GM23338 (cell line): ENCODE data around the gene GRIK2. TPM values are rescaled to one million over a fixed set of nuclear protein-coding genes. Genes with fewer than 3 reads are reported as not detected.

Source experiments
- ATAC-seq: fragments of 200-7000 bp; cut with Tn5 transposase; 3 replicates; pipeline ENCODE4 v1.9.1; 2020
- DNase-seq: peaks from one replicate; pipeline ENCODE4 v3.0.0-alpha.2; 2015; ENCODE audit warnings: low spot score
- H2AFZ ChIP-seq: fragments of 200-600 bp; sonication (generic); 2 replicates; pipeline ENCODE4 v1.8.0; 2016; ENCODE audit warnings: antibody characterized with exemption, mild to moderate bottlenecking, moderate library complexity
- H3F3A ChIP-seq: fragments of 200-600 bp; sonication (generic); replicated peaks from 2 replicates; pipeline ENCODE4 v1.8.0; 2017; ENCODE audit warnings: antibody characterized with exemption, mixed run types, low read depth
- H3K27ac ChIP-seq: fragments of 200-600 bp; sonication (generic); 2 replicates; pipeline ENCODE4 v1.6.1; 2016; ENCODE audit warnings: low read depth
- H3K27me3 ChIP-seq: fragments of 200-600 bp; sonication (generic); 2 replicates; pipeline ENCODE4 v1.8.0; 2016; ENCODE audit warnings: mild to moderate bottlenecking, mixed run types, moderate library complexity; ENCODE audit not compliant: insufficient read depth
- H3K36me3 ChIP-seq: fragments of 200-600 bp; sonication (generic); 2 replicates; pipeline ENCODE4 v1.8.0; 2016; ENCODE audit warnings: mild to moderate bottlenecking; ENCODE audit not compliant: insufficient read depth
- H3K4me1 ChIP-seq: fragments of 200-600 bp; sonication (generic); 2 replicates; pipeline ENCODE4 v1.8.0; 2016; ENCODE audit warnings: mild to moderate bottlenecking, moderate library complexity; ENCODE audit not compliant: insufficient read depth
- H3K4me2 ChIP-seq: fragments of 200-600 bp; sonication (generic); 2 replicates; pipeline ENCODE4 v1.7.1; 2017; ENCODE audit warnings: mixed run types
- H3K4me3 ChIP-seq: fragments of 200-600 bp; sonication (generic); 2 replicates; pipeline ENCODE4 v1.6.1; 2016; ENCODE audit warnings: mixed run types
- H3K79me2 ChIP-seq: fragments of 200-600 bp; sonication (generic); replicated peaks from 2 replicates; pipeline ENCODE4 v1.8.0; 2017; ENCODE audit warnings: mild to moderate bottlenecking; ENCODE audit not compliant: insufficient read depth
- H3K9me2 ChIP-seq: fragments of 200-600 bp; sonication (generic); 2 replicates; pipeline ENCODE4 v1.8.0; 2017; ENCODE audit not compliant: insufficient read depth
- H4K20me1 ChIP-seq: fragments of 200-600 bp; sonication (generic); replicated peaks from 2 replicates; pipeline ENCODE4 v1.8.0; 2017; ENCODE audit warnings: mild to moderate bottlenecking; ENCODE audit not compliant: insufficient read depth
- H3K27ac Mint-ChIP-seq: 2 replicates; pipeline ENCODE4 v1.8.0; 2020; ENCODE audit warnings: inconsistent platforms, mild to moderate bottlenecking, moderate library complexity, mixed read lengths
- H3K27me3 Mint-ChIP-seq: 3 replicates; pipeline ENCODE4 v1.8.0; 2022; ENCODE audit warnings: low read depth, mild to moderate bottlenecking, moderate library complexity, mixed read lengths, inconsistent platforms; ENCODE audit not compliant: insufficient read depth, poor library complexity
- H3K36me3 Mint-ChIP-seq: 3 replicates; pipeline ENCODE4 v1.8.0; 2021; ENCODE audit warnings: low read depth, mild to moderate bottlenecking, inconsistent platforms, moderate library complexity, mixed read lengths
- H3K4me1 Mint-ChIP-seq: 3 replicates; pipeline ENCODE4 v1.8.0; 2020; ENCODE audit warnings: mild to moderate bottlenecking, inconsistent platforms, mixed read lengths
- H3K4me3 Mint-ChIP-seq: 3 replicates; pipeline ENCODE4 v1.8.0; 2021; ENCODE audit warnings: moderate library complexity, mild to moderate bottlenecking, inconsistent platforms, mixed read lengths
- H3K9me3 Mint-ChIP-seq: 3 replicates; pipeline ENCODE4 v1.8.0; 2020; ENCODE audit warnings: moderate library complexity, mild to moderate bottlenecking, inconsistent platforms, mixed read lengths
- CREB1 ChIP-seq: fragments of 250-450 bp; sonication (Bioruptor Pico); IDR thresholded peaks from 2 replicates; pipeline ENCODE4 v1.5.0; 2020; ENCODE audit warnings: low read depth, mild to moderate bottlenecking, moderate library complexity
- EZH2 ChIP-seq: fragments of 200-600 bp; sonication (generic); IDR thresholded peaks from one replicate; pipeline ENCODE4 v1.8.0; 2017; ENCODE audit warnings: antibody characterized with exemption, mild to moderate bottlenecking, low read depth; ENCODE audit not compliant: unreplicated experiment
- EZH2phosphoT487 ChIP-seq: fragments of 200-600 bp; sonication (generic); IDR thresholded peaks from one replicate; pipeline ENCODE4 v1.8.1; 2018; ENCODE audit warnings: antibody characterized with exemption; ENCODE audit not compliant: unreplicated experiment
- JUNB ChIP-seq: IDR thresholded peaks from one replicate; pipeline ENCODE4 v1.6.1; 2016; ENCODE audit warnings: antibody characterized with exemption; ENCODE audit not compliant: unreplicated experiment
- NANOG ChIP-seq: IDR thresholded peaks from 2 replicates; pipeline ENCODE4 v1.6.1; 2016; ENCODE audit warnings: antibody characterized with exemption, borderline replicate concordance
- POLR2AphosphoS5 ChIP-seq: IDR thresholded peaks from 2 replicates; pipeline ENCODE4 v1.6.1; 2016; ENCODE audit warnings: antibody characterized with exemption, low read depth
- STAT1 ChIP-seq: IDR thresholded peaks from one replicate; pipeline ENCODE4 v1.6.1; 2016; ENCODE audit warnings: antibody characterized with exemption; ENCODE audit not compliant: unreplicated experiment
- ZNF114 ChIP-seq: fragments of 250-450 bp; sonication (Bioruptor Pico); IDR thresholded peaks from 2 replicates; pipeline ENCODE4 v1.5.0; 2020; ENCODE audit warnings: mild to moderate bottlenecking, moderate library complexity
- ZNF331 ChIP-seq: fragments of 250-450 bp; sonication (Bioruptor Pico); IDR thresholded peaks from 2 replicates; pipeline ENCODE4 v1.5.0; 2020; ENCODE audit warnings: low read depth, mild to moderate bottlenecking, moderate library complexity
- polyA plus RNA-seq: library from polyadenylated mRNA; unstranded; fragments of >200 nt; fragmentation: Nextera tagmentation; extraction: Ambion mirVana; gene quantifications from 2 replicates; pipeline ENCODE4 v1.2.1, GENCODE V29; 2016
- total RNA-seq: library from RNA; depleted of rRNA; stranded (reverse); fragments of >200 nt; shearing (Covaris generic); gene quantifications from 2 replicates; pipeline ENCODE4 v1.2.3, GENCODE V29; 2014
- TF ChIP-seq, protein P1 (sequence below): fragments of 250-450 bp; sonication (Bioruptor Pico); IDR thresholded peaks from 2 replicates; pipeline ENCODE4 v1.5.0; 2020; ENCODE audit warnings: mild to moderate bottlenecking, moderate library complexity
- TF ChIP-seq, protein P2 (sequence below): IDR thresholded peaks from 2 replicates; pipeline ENCODE4 v1.6.1; 2016; ENCODE audit warnings: antibody characterized with exemption
- TF ChIP-seq, protein P3 (sequence below), 2 experiments: fragments of 200-600 bp in 1 of 2; sonication (generic) in 1 of 2; conservative IDR thresholded peaks; 2 replicates each; pipeline versions ENCODE4 v1.5.1 to v1.6.1; 2016 to 2017; ENCODE audit warnings: antibody characterized with exemption in 2 of 2, low read depth in 2 of 2, mild to moderate bottlenecking in 2 of 2, moderate library complexity in 1 of 2
- TF ChIP-seq, protein P4 (sequence below): IDR thresholded peaks from one replicate; pipeline ENCODE4 v1.6.1; 2018; ENCODE audit warnings: antibody characterized with exemption; ENCODE audit not compliant: unreplicated experiment

GRIK2 gene
- total and polyA plus RNA-seq, 2 experiments from 2014 or later, result 0.73 to 3.0 TPM

DNA sequence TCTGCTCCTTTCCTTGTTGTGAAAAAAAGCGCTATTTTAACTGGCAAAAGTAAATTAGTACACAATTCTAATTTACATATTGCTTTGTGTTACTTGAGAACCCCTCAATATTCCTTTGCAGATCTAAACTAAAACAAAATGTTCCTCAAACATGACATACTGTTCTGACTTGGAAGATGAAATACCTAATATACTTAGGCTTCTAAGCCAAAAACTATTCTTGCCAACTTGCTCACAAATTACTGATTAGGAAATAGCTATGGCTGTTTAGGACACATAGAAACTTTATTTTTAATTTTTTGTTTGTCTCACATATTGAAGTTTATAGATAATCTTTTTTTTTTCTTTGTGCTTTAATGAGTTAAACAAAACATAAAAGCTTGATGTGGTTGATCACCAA lies 542.2 kb downstream of the GRIK2 start:
- Histone ChIP-seq H3K27ac (no peak overlapping the region), H3K9me2 (no peaks in the 10 kb centered on the region), H3K4me2 (no peak overlapping the region), H4K20me1 (no peaks in the 10 kb centered on the region), H3K4me3 (no peak overlapping the region), H3K4me1 (no peaks in the 10 kb centered on the region; the same call in 1 of the 2 replicates), H3K79me2 (no peaks in the 10 kb centered on the region), H3K36me3 (no peaks in the 10 kb centered on the region), H2AFZ (no peak overlapping the region), H3F3A (no peaks in the 10 kb centered on the region), H3K27me3 (no peaks in the 10 kb centered on the region)
- Mint-ChIP-seq H3K4me1 (peaks cover 11% of the 10 kb centered on the region; the same call in 2 of the 3 replicates), H3K36me3 (no peaks in the 10 kb centered on the region), H3K4me3 (no peak overlapping the region), H3K27me3 (peaks cover 2% of the 10 kb centered on the region), H3K9me3 (no peaks in the 10 kb centered on the region), H3K27ac (no peak overlapping the region)
- TF ChIP-seq, protein P1, sequence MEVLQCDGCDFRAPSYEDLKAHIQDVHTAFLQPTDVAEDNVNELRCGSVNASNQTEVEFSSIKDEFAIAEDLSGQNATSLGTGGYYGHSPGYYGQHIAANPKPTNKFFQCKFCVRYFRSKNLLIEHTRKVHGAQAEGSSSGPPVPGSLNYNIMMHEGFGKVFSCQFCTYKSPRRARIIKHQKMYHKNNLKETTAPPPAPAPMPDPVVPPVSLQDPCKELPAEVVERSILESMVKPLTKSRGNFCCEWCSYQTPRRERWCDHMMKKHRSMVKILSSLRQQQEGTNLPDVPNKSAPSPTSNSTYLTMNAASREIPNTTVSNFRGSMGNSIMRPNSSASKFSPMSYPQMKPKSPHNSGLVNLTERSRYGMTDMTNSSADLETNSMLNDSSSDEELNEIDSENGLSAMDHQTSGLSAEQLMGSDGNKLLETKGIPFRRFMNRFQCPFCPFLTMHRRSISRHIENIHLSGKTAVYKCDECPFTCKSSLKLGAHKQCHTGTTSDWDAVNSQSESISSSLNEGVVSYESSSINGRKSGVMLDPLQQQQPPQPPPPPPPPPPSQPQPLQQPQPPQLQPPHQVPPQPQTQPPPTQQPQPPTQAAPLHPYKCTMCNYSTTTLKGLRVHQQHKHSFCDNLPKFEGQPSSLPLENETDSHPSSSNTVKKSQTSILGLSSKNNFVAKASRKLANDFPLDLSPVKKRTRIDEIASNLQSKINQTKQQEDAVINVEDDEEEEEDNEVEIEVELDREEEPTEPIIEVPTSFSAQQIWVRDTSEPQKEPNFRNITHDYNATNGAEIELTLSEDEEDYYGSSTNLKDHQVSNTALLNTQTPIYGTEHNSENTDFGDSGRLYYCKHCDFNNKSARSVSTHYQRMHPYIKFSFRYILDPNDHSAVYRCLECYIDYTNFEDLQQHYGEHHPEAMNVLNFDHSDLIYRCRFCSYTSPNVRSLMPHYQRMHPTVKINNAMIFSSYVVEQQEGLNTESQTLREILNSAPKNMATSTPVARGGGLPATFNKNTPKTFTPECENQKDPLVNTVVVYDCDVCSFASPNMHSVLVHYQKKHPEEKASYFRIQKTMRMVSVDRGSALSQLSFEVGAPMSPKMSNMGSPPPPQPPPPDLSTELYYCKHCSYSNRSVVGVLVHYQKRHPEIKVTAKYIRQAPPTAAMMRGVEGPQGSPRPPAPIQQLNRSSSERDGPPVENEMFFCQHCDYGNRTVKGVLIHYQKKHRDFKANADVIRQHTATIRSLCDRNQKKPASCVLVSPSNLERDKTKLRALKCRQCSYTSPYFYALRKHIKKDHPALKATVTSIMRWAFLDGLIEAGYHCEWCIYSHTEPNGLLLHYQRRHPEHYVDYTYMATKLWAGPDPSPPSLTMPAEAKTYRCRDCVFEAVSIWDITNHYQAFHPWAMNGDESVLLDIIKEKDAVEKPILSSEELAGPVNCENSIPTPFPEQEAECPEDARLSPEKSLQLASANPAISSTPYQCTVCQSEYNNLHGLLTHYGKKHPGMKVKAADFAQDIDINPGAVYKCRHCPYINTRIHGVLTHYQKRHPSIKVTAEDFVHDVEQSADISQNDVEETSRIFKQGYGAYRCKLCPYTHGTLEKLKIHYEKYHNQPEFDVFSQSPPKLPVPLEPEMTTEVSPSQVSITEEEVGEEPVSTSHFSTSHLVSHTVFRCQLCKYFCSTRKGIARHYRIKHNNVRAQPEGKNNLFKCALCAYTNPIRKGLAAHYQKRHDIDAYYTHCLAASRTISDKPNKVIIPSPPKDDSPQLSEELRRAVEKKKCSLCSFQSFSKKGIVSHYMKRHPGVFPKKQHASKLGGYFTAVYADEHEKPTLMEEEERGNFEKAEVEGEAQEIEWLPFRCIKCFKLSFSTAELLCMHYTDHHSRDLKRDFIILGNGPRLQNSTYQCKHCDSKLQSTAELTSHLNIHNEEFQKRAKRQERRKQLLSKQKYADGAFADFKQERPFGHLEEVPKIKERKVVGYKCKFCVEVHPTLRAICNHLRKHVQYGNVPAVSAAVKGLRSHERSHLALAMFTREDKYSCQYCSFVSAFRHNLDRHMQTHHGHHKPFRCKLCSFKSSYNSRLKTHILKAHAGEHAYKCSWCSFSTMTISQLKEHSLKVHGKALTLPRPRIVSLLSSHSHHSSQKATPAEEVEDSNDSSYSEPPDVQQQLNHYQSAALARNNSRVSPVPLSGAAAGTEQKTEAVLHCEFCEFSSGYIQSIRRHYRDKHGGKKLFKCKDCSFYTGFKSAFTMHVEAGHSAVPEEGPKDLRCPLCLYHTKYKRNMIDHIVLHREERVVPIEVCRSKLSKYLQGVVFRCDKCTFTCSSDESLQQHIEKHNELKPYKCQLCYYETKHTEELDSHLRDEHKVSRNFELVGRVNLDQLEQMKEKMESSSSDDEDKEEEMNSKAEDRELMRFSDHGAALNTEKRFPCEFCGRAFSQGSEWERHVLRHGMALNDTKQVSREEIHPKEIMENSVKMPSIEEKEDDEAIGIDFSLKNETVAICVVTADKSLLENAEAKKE (CRISPR knock-in tag), result no peak
- TF ChIP-seq EZH2phosphoT487 (no peak), POLR2AphosphoS5 (no peak), STAT1 (no peak), EZH2 (no peak), NANOG (no peak), ZNF114 (no peak), JUNB (no peak), CREB1 (no peak), ZNF331 (CRISPR knock-in tag) (no peak)
- TF ChIP-seq, protein P2, sequence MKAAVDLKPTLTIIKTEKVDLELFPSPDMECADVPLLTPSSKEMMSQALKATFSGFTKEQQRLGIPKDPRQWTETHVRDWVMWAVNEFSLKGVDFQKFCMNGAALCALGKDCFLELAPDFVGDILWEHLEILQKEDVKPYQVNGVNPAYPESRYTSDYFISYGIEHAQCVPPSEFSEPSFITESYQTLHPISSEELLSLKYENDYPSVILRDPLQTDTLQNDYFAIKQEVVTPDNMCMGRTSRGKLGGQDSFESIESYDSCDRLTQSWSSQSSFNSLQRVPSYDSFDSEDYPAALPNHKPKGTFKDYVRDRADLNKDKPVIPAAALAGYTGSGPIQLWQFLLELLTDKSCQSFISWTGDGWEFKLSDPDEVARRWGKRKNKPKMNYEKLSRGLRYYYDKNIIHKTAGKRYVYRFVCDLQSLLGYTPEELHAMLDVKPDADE, result no peak
- TF ChIP-seq, protein P3, sequence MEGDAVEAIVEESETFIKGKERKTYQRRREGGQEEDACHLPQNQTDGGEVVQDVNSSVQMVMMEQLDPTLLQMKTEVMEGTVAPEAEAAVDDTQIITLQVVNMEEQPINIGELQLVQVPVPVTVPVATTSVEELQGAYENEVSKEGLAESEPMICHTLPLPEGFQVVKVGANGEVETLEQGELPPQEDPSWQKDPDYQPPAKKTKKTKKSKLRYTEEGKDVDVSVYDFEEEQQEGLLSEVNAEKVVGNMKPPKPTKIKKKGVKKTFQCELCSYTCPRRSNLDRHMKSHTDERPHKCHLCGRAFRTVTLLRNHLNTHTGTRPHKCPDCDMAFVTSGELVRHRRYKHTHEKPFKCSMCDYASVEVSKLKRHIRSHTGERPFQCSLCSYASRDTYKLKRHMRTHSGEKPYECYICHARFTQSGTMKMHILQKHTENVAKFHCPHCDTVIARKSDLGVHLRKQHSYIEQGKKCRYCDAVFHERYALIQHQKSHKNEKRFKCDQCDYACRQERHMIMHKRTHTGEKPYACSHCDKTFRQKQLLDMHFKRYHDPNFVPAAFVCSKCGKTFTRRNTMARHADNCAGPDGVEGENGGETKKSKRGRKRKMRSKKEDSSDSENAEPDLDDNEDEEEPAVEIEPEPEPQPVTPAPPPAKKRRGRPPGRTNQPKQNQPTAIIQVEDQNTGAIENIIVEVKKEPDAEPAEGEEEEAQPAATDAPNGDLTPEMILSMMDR (conservative IDR thresholded peaks at IDR 0.05; ENCODE audit: low read depth in 2 of 2), result no peak
- TF ChIP-seq, protein P4, sequence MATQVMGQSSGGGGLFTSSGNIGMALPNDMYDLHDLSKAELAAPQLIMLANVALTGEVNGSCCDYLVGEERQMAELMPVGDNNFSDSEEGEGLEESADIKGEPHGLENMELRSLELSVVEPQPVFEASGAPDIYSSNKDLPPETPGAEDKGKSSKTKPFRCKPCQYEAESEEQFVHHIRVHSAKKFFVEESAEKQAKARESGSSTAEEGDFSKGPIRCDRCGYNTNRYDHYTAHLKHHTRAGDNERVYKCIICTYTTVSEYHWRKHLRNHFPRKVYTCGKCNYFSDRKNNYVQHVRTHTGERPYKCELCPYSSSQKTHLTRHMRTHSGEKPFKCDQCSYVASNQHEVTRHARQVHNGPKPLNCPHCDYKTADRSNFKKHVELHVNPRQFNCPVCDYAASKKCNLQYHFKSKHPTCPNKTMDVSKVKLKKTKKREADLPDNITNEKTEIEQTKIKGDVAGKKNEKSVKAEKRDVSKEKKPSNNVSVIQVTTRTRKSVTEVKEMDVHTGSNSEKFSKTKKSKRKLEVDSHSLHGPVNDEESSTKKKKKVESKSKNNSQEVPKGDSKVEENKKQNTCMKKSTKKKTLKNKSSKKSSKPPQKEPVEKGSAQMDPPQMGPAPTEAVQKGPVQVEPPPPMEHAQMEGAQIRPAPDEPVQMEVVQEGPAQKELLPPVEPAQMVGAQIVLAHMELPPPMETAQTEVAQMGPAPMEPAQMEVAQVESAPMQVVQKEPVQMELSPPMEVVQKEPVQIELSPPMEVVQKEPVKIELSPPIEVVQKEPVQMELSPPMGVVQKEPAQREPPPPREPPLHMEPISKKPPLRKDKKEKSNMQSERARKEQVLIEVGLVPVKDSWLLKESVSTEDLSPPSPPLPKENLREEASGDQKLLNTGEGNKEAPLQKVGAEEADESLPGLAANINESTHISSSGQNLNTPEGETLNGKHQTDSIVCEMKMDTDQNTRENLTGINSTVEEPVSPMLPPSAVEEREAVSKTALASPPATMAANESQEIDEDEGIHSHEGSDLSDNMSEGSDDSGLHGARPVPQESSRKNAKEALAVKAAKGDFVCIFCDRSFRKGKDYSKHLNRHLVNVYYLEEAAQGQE, result no peak
- ATAC-seq, result no peak
- no peak for DNase-seq
